ENCODE results near the gene U2AF1L4.
A peak's percentile ranks its signal among the peaks of the same experiment; 100 is the strongest.
"Not testable (repeated sequence)": the region's sequence is repeated elsewhere in the genome, so short reads cannot be mapped to it uniquely, and the experiment has no call there.

U2AF1L4 gene

GRCh38 chr19:35780058-35780457 lies 34.8 kb upstream of the U2AF1L4 start:
- DNase-seq: no peak

DNA sequence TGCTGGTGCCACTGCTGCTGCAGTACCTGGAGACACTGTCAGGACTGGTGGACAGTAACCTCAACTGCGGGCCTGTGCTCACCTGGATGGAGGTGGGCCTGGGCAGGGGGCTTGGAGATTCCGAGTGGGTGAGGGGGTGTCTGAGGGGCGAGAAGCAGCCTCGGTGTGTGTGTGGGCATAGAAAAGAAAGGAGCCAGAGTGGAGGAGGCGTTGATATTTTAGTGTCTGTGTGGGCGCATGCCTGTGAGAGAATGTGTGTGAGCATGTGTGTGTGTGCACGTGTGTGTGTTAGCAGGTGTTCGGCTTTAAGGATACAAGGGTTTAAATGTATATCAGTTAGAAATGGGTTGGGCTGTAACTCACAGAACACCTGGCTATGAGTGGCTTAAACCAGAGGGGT lies 33.8 kb upstream of the U2AF1L4 start:
- DNase-seq: no peak

GRCh38 chr19:35777961-35778360 lies 32.7 kb upstream of the U2AF1L4 start:
- no peak for DNase-seq

- DNase-seq: no peak
Observed at GRCh38 chr19:35777086-35777841, 32.0 kb upstream of the U2AF1L4 start.

DNA sequence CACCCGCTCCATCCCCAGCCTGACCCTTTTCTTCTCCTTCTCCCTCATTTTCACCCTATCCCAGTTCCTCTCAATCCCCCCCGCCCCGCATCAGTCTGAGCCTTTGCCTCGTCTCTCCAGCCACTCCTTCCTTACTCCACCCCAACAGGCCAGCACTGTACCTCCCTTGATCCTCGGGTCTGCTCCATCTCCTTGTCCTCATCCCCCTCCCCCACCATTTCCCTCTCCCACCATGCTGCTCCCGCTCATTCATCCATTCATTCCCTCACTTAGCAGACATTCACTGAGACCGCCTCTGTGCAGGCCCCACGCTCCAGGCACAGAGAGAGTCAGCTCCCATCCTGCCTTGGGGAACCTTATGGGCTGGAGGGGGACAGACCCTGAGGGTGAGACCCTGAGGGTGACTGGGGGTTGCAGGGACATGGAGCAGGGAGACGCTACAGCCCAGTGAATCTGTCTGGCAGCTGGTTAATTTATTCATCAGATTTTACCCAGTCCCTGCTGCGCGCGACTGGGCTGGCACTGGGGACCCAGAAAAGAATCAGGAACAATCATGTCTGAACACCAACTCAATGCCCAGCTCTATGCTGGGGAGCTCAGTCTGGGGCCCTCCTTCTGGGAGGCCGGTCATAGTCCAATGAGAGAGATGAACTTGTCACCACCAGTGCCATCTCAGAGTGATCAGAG lies 31.0 kb upstream of the U2AF1L4 start:
- no peak for DNase-seq

DNA sequence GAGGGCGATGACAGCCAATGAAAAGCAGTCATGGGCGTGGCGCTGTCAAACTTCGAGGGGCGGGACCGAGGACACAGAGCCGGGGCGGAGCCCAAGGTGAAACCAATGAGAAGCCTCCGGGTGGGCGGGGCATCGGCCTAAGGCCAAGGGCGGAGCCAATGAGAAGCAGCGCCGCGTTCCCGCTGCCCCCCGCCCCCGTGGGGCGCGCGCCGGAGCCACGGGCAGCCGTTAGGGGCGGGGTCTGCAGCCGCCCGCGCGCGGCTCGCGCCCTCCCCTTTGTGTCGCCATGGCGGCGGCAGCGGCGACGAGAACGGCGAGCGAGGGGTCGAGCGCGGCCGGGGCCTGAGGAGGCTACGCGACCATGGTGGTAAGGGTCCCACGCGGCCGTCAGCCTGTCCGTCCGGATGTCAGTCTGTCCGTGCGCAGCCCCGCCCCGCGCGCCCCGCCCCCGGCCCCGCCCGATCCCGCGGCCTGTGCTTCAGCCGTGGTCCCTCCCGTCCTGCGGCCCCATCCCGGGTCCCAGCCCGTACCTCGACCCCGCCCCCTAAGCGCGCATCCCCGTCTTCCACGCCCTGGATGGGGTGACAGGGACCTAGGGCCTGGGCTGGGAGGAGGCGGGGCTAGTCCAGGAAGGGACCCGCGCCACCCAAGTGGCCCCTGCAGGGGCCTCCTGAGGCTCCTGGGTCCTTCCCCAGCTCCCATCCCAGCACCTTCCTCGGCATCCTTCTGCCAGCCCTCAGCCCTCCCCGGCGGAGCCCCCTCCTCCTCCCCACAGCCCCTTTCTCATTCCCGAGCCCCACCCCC lies 30.3 kb upstream of the U2AF1L4 start, which contains the start of gene ARHGAP33:
Gene ARHGAP33 (plus strand): TSS at position 267 of the 804 bp plus-strand sequence. CDS start 95 bp downstream, at position 362.
- peak; percentile 99 for DNase-seq

- no peak for DNase-seq
Observed at GRCh38 chr19:35775046-35775297, 29.8 kb upstream of the U2AF1L4 start.

DNA sequence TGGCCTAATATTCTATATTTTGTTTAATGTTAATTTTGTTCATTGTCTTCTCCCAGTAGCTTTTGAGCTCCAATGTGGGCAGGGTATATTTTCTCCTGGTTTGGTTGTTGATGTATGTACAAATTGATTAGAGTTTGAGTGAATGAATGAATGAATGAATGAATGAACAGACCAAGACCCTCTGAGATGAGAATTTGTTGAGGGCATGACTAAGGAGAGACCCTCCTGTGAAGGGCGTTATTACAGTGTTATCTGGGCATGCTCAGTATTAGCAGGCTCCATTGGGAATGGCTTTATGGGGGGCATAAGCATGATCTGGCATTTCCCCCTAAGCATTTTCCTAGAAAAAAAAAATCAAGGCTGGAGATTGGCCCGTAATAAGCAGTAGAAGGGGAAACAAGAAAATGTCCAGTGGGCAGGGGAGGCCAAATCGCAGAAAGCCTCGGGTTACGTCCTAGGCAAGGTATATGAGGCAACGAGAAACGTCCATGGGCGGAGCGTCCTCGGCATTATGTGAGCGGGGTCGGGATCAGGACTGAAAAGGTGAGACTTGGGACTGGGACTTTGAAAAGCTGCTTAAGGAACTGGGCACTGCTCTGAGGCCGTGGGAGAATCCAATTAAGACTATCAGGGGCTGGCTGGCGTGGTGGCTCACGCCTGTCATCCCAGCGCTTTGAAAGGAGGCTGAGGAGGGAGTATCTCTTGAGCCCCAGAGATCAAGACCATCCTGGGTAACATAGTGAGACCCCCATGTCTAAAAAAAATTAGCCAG lies 29.2 kb upstream of the U2AF1L4 start:
- no peak for DNase-seq

DNA sequence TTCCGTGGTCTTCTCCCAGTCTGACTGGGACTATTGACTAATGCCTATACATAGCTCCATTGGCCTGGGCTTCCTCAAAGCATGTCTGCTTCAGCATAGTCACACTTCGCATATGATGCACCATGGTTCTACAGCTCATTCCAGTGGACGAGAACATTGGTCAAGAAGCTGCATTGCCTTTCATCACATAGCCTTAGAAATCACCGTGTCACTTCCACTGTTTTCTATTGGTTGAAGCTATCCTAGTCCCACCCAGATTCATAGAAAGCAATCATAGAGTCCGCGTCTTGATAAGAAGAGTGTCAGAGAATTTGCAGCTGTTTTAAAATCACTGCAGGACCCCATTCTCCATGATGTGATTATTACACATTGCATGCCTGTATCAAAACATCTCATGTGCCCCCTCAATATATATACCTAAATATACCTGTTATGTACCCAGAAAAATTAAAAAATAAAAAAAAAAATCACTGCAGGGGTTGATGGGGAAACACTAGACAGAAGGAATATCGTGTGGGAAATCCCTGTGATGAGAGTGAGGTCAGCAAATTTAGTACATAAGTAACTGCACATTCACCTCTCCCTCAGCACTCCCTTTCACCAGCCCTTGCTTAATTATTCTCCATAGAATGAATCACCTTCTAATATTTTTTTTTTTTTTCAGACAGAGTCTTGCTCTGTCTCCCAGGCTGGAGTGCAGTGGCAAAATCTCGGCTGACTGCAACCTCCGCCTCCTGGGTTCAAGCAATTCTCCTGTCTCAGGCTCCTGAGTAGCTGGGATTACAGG lies 28.0 kb upstream of the U2AF1L4 start:
- DNase-seq: no peak

DNA sequence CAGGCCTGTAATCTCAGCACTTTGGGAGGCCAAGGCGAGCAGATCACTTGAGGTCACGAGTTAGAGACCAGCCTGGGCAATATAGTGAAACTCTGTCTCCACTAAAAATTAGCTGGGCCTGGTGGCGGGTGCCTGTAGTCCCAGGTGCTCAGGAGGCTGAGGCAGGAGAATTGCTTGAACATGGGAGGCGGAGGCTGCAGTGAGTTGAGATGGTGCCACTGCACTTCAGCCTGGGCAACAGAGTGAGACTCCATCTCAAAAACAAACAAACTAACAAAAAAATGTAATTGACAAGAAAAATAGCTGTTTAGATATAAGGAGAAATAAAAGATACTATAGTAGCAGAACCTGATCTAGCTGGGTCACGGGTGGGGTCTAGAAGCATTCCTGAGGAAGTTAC lies 27.1 kb upstream of the U2AF1L4 start:
- DNase-seq: not testable (repeated sequence)

GRCh38 chr19:35768082-35768421 lies 22.8 kb upstream of the U2AF1L4 start:
- DNase-seq: no peak

DNA sequence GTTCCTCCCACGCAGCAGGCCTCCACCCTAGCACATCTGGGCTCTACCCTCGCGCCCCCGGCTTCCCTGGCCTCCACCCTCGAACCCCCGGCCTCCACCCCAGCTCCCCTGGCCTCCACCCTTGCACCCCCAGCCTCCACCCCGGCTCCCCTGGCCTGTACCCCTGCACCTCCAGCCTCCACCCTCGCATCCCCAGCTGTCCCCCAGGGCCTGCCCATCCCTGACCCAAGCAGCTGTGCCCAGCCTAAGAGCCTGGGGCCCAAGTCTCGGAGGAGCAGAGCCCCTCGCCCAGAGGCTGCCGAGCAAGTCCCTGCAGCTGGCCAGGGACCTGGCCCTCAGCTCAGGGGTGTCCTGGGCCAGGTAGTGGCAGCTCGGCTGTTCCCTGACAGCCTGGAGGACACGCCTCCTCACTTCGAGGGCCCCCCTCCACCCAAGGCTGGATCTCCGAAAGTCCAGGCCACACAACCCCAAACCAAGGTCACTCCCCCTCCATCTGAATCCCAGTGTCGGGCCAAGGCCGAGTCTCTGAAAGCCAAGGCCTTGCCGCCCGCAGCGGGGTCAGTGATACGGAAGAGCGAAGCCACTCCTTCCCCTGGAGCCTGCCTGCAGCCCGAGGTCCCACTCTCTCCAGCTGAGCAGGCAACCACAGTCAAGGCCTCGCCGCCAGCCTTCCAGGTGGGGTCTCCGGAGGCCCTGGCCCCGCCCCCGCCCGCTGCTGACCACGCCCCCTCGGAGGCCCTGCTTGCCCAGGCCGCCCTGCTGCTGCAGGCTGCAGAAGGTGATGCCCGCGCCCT lies 22.3 kb upstream of the U2AF1L4 start:
- no peak for DNase-seq

GRCh38 chr19:35766571-35767104 lies 21.4 kb upstream of the U2AF1L4 start:
- DNase-seq: no peak

DNA sequence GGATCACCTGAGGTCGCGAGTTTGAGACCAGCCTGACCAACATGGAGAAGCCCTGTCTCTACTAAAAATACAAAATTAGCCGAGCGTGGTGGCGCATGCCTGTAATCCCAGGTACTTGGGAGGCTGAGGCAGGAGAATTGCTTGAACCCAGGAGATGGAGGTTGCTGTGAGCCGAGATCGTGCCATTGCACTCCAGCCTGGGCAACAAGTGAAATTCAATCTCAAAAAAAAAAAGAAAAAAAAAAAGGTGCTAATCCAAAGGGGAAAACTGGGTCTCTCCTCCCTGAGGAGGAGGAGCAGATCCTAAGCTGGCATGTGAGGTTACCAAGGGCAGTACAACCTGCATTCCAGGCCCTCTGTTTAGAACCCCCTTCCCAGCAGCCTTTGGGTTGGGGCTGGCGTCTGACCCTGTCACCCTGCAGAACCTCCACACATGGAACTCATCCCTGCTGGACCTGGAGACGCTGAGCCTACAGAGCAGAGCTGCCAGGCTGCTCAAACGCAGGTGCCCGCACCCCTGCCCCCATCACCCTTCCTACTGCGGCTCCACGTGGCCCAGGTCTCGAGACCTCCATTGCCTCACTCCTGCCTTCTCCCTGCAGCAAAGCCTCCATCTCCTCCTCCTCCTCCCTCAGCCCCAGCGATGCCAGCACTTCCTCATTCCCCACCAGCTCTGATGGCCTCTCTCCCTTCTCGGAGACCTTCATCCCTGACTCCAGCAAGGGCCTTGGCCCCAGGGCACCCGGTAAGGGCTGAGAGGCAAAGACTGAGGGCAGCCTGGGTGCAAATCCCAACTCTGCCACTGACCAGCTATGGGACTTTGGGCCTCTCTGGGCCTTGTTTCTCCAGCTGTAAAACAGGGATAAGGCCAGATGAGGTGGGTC lies 19.5 kb upstream of the U2AF1L4 start:
- DNase-seq: no peak

GRCh38 chr19:35760711-35761349 lies 15.6 kb upstream of the U2AF1L4 start:
- no peak for DNase-seq

DNA sequence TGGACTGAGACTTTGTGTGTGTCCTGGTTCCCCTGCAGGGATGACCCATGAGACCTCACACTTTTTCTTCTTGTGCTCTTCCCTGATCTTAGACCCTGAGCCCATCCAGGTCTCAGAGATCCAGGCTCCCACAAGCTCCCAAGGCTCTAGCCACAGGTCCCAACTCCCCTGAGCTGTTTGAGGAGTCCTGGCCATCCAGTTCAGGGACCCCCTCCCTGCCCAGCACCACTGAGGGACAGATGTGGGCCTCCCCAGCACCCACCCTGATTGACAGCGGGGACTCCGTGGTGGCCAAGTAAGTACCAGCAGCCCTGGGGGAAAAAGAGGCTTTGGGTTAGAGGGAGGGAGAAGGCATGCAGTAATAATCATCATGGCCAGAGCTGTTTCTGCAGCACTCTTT lies 14.5 kb upstream of the U2AF1L4 start:
- no peak for DNase-seq

- peak; percentile 98 for DNase-seq
Observed at GRCh38 chr19:35757749-35758608, 12.8 kb upstream of the U2AF1L4 start, which contains the start of gene PROSER3. Gene PROSER3 (plus strand): TSS chr19:35758176. CDS start chr19:35758216, 40 bp downstream.

DNA sequence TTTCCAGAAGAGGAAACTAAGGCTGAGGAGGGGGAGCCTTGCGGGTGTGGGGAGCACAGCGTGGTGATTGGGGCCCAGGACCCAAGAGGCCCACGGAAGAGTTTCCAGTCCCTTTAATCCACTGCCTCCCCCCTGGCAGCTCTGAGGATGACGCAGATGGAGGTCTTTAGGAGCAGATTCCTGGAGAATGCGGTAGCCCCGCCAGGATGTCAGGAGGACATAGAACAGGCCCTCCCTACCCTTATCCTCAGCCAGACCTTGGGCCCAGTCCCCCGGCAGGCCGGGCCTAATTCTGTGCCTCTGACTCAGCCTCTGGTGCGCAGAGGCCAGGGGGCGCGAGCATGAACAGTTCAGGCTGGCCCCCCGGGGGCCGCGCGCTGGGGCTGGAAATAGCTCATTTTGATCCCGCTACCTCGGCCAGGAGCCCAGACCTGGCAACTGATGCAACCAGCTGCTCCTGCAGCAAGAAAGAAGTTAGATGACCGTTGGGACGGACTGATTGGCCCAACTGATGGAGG lies 12.1 kb upstream of the U2AF1L4 start:
- no peak for DNase-seq

Measured in activated T-cell treated with anti-CD3 and anti-CD28 coated beads for 4 hours (primary cell).